HCT116 (cell line): ENCODE results near the gene SLC36A2. TPM values are rescaled to one million over a fixed set of nuclear protein-coding genes. Genes with fewer than 3 reads are reported as not detected.

ENCODE experiments used
- ATAC-seq: fragments of 200-7000 bp; cut with Tn5 transposase; 2 replicates; pipeline ENCODE4 v1.9.1; 2020; ENCODE audit warnings: mild to moderate bottlenecking, moderate library complexity
- BruUV-seq: library from RNA; stranded (reverse); fragments of 400-500 nt; replicated peaks from 2 replicates; lab custom pipeline; 2021; lab: Mats Ljungman, UMichigan
- CTCF ChIA-PET: fragments of 300-600 bp; sonication (Branson Sonifier 250); formaldehyde crosslinking; loops from one replicate; lab custom pipeline; 2021; ENCODE audit warnings: antibody characterized with exemption; lab: Charles Lee
- POLR2A ChIA-PET: fragments of 300-600, 350-600 bp; sonication (Branson Sonifier 250); formaldehyde crosslinking; loops from one replicate; lab custom pipeline; 2021; ENCODE audit warnings: antibody characterized with exemption; lab: Charles Lee
- RAD21 ChIA-PET, 2 experiments: fragments of 300-600 bp; sonication (Branson Sonifier 250); formaldehyde crosslinking; loops; one replicate each; lab custom pipeline; 2023; ENCODE audit warnings: low total read pairs in 2 of 2; ENCODE audit not compliant: uncharacterized antibody in 2 of 2, unreplicated experiment in 2 of 2, low non-redundant PET in 1 of 2; lab: Charles Lee
- DNase-seq: peaks from one replicate; pipeline ENCODE4 v3.0.0-alpha.2; 2010; ENCODE audit warnings: low read depth, low spot score
- H2AFZ ChIP-seq: fragments of 200-600 bp; shearing (Covaris generic), sonication (generic); 2 replicates; pipeline ENCODE4 v1.6.1; 2017; ENCODE audit warnings: low read depth, mixed run types, mixed read lengths, antibody characterized with exemption, low read length; ENCODE audit not compliant: poor library complexity, severe bottlenecking
- H3K27ac ChIP-seq: 2 replicates; pipeline ENCODE4 v1.5.1; 2012; ENCODE audit warnings: low read depth, low read length
- H3K27me3 ChIP-seq: fragments of 200-600 bp; sonication (generic); 2 replicates; pipeline ENCODE4 v1.6.1; 2016; ENCODE audit warnings: mixed run types, low read length, mixed read lengths; ENCODE audit not compliant: insufficient read depth
- H3K36me3 ChIP-seq, 2 experiments: fragments of 200-500 bp in 1 of 2; fragments of 200-600 bp in 1 of 2; sonication (Bioruptor generic) in 1 of 2; sonication (generic) in 1 of 2; 2 replicates each; pipeline versions ENCODE4 v1.5.1 to v1.6.1; 2014 to 2016; ENCODE audit warnings: low read length in 2 of 2, inconsistent platforms in 1 of 2, mixed read lengths in 1 of 2, mixed run types in 1 of 2; ENCODE audit not compliant: insufficient read depth in 2 of 2, control insufficient read depth in 1 of 2
- H3K4me1 ChIP-seq, 2 experiments: fragments of 200-600 bp in 1 of 2; sonication (generic) in 1 of 2; 2 replicates each; pipeline versions ENCODE4 v1.5.1 to v1.6.1; 2012 to 2017; ENCODE audit warnings: low read length in 2 of 2, inconsistent platforms in 1 of 2, mild to moderate bottlenecking in 1 of 2, mixed read lengths in 1 of 2, mixed run types in 1 of 2, moderate library complexity in 1 of 2; ENCODE audit not compliant: insufficient read depth in 2 of 2, control insufficient read depth in 1 of 2
- H3K4me2 ChIP-seq: fragments of 200-600 bp; sonication (generic); 2 replicates; pipeline ENCODE4 v1.6.1; 2017; ENCODE audit warnings: mixed run types, low read length, mixed read lengths
- H3K4me3 ChIP-seq, 2 experiments: fragments of 200-600 bp in 1 of 2; sonication (generic) in 1 of 2; replicated peaks in 1 of 2; 2 replicates each; pipeline ENCODE4 v1.5.1; 2011 to 2016; ENCODE audit warnings: low read length in 2 of 2, control low read depth in 1 of 2, low read depth in 1 of 2, mild to moderate bottlenecking in 1 of 2, mixed read lengths in 1 of 2, mixed run types in 1 of 2
- H3K79me2 ChIP-seq: fragments of 200-600 bp; sonication (generic); 2 replicates; pipeline ENCODE4 v1.6.1; 2017; ENCODE audit warnings: mild to moderate bottlenecking, mixed run types, low read length, moderate library complexity, mixed read lengths; ENCODE audit not compliant: insufficient read depth
- H3K9ac ChIP-seq: fragments of 200-600 bp; sonication (generic); 2 replicates; pipeline ENCODE4 v1.6.1; 2016; ENCODE audit warnings: low read length, mixed read lengths
- H3K9me2 ChIP-seq: fragments of 200-600 bp; sonication (generic), shearing (Covaris generic); 2 replicates; pipeline ENCODE4 v1.6.1; 2017; ENCODE audit warnings: mixed run types, mild to moderate bottlenecking, moderate library complexity; ENCODE audit not compliant: insufficient read depth
- H3K9me3 ChIP-seq, 2 experiments: fragments of 200-500 bp in 1 of 2; fragments of 200-600 bp in 1 of 2; sonication (Bioruptor generic) in 1 of 2; sonication (generic) in 1 of 2; 2 replicates each; pipeline ENCODE4 v1.6.1; 2014 to 2017; ENCODE audit warnings: low read length in 2 of 2, mixed read lengths in 2 of 2, inconsistent platforms in 1 of 2, low read depth in 1 of 2, mild to moderate bottlenecking in 1 of 2, mixed run types in 1 of 2, moderate library complexity in 1 of 2; ENCODE audit not compliant: control insufficient read depth in 1 of 2, insufficient read depth in 1 of 2
- H4K20me1 ChIP-seq: fragments of 200-600 bp; sonication (generic), shearing (Covaris generic); 2 replicates; pipeline ENCODE4 v1.6.1; 2017; ENCODE audit warnings: mixed run types, mild to moderate bottlenecking, moderate library complexity; ENCODE audit not compliant: insufficient read depth
- CBX3 ChIP-seq: IDR thresholded peaks from 2 replicates; pipeline ENCODE4 v1.6.1; 2012; ENCODE audit warnings: low read depth
- CEBPB ChIP-seq: IDR thresholded peaks from 2 replicates; pipeline ENCODE4 v1.6.1; 2012; ENCODE audit warnings: low read depth
- CTCF ChIP-seq, 3 experiments: fragments of 200-600 bp in 1 of 3; sonication (generic) in 1 of 3; IDR thresholded peaks in 2 of 3; conservative IDR thresholded peaks in 1 of 3; 2 replicates each; pipeline ENCODE4 v1.5.1; 2012 to 2017; ENCODE audit warnings: low read depth in 2 of 3, low read length in 2 of 3, antibody characterized with exemption in 1 of 3, borderline replicate concordance in 1 of 3, control low read depth in 1 of 3, mild to moderate bottlenecking in 1 of 3, mixed read lengths in 1 of 3, mixed run types in 1 of 3, moderate library complexity in 1 of 3; ENCODE audit not compliant: insufficient read depth in 1 of 3
- ELF1 ChIP-seq: IDR thresholded peaks from 2 replicates; pipeline ENCODE4 v1.6.1; 2012; ENCODE audit warnings: low read depth, borderline replicate concordance
- EZH2 ChIP-seq: fragments of 200-600 bp; sonication (generic); IDR thresholded peaks from 2 replicates; pipeline ENCODE4 v1.6.1; 2017; ENCODE audit warnings: antibody characterized with exemption, mixed run types
- FOSL1 ChIP-seq: IDR thresholded peaks from 2 replicates; pipeline ENCODE4 v1.6.1; 2012; ENCODE audit warnings: low read depth
- JUND ChIP-seq: IDR thresholded peaks from 2 replicates; pipeline ENCODE4 v1.6.1; 2012
- MAX ChIP-seq: IDR thresholded peaks from 2 replicates; pipeline ENCODE4 v1.6.1; 2012
- POLR2A ChIP-seq: IDR thresholded peaks from 2 replicates; pipeline ENCODE4 v1.7.0; 2011; ENCODE audit warnings: borderline replicate concordance; ENCODE audit not compliant: insufficient read depth, insufficient read length; ENCODE audit errors: extremely low read depth
- POLR2AphosphoS5 ChIP-seq: IDR thresholded peaks from 2 replicates; pipeline ENCODE4 v1.6.1; 2011; ENCODE audit warnings: mild to moderate bottlenecking, low read depth, low read length, moderate library complexity
- REST ChIP-seq: IDR thresholded peaks from 2 replicates; pipeline ENCODE4 v1.6.1; 2012; ENCODE audit warnings: low read depth
- SIN3A ChIP-seq: IDR thresholded peaks from 2 replicates; pipeline ENCODE4 v1.6.1; 2012; ENCODE audit warnings: low read depth
- SRF ChIP-seq: IDR thresholded peaks from 2 replicates; pipeline ENCODE4 v1.6.1; 2012; ENCODE audit warnings: low read depth
- TCF7L2 ChIP-seq: IDR thresholded peaks from 2 replicates; pipeline ENCODE4 v1.7.0; 2011; ENCODE audit warnings: borderline replicate concordance, inconsistent platforms; ENCODE audit not compliant: insufficient read depth, insufficient read length; ENCODE audit errors: extremely low read depth
- ZBTB33 ChIP-seq: IDR thresholded peaks from 2 replicates; pipeline ENCODE4 v1.6.1; 2011; ENCODE audit warnings: mild to moderate bottlenecking, low read length, moderate library complexity; ENCODE audit not compliant: insufficient replicate concordance; ENCODE audit errors: extremely low read depth
- ZNF274 ChIP-seq: fragments of 200-500 bp; sonication (Bioruptor generic); IDR thresholded peaks from 2 replicates; pipeline ENCODE4 v1.6.1; 2014; ENCODE audit warnings: mild to moderate bottlenecking, low read depth, low read length, inconsistent platforms
- intact Hi-C: fragments of 100-400 bp; cut with micrococcal nuclease; formaldehyde crosslinking; loops from 2 replicates; pipeline ENCODE4 v1.10.0; 2022
- total RNA-seq: library from RNA; stranded (reverse); gene quantifications from one replicate; pipeline ENCODE4 v1.2.1, GENCODE V29; 2021; ENCODE audit not compliant: unreplicated experiment

SLC36A2 gene
- total RNA-seq, 1 experiment from 2014 or later: not detected

- no peaks in the 10 kb centered on the region for H3K36me3 ChIP-seq
- intact Hi-C loops: loop anchor here (10.0 kb wide), 1 partner anchor 459 kb away; no protein-coding TSS in a partner anchor
Observed at GRCh38 chr5:151286246-151286645, 61.1 kb downstream of the SLC36A2 start.

More at GRCh38 chr5:151286246-151286645, 61.1 kb downstream of the SLC36A2 start:
- no peak for DNase-seq
- Histone ChIP-seq H3K79me2 (no peaks in the 10 kb centered on the region), H2AFZ (no peak overlapping the region), H3K4me2 (no peak overlapping the region), H3K9me2 (no peaks in the 10 kb centered on the region), H3K9ac (no peak overlapping the region), H3K27me3 (no peaks in the 10 kb centered on the region), H3K4me1 (peaks cover 4 to 5% of the 10 kb centered on the region in 2 experiments; a peak in 3 of 4 replicates), H4K20me1 (no peaks in the 10 kb centered on the region), H3K9me3 (no peaks in the 10 kb centered on the region), H3K27ac (no peak overlapping the region), H3K4me3 (no peak overlapping the region)
- POLR2A ChIA-PET: no interaction called here
- TF ChIP-seq CTCF (IDR thresholded peaks at IDR 0.05 in 2 of 3, conservative IDR thresholded peaks at IDR 0.05 in 1 of 3; ENCODE audit: borderline replicate concordance in 1 of 3, insufficient read depth in 1 of 3, low read depth in 2 of 3, low read length in 2 of 3) (no peak), CEBPB (no peak), JUND (no peak), FOSL1 (no peak), ELF1 (no peak), SRF (no peak), MAX (no peak), ZBTB33 (no peak), EZH2 (no peak), CBX3 (no peak), ZNF274 (no peak), REST (no peak), POLR2AphosphoS5 (no peak), SIN3A (no peak), TCF7L2 (no peak), POLR2A (no peak)
- ATAC-seq: no peak
- RAD21 ChIA-PET: no interaction called here
- BruUV-seq: no TSS peak
- CTCF ChIA-PET: interaction anchor here (0.7 to 1.0 kb wide), 2 partner anchors 12 to 366 kb away, joined by 3 read pairs; no protein-coding TSS in a partner anchor
